Measurements from ENCODE around the gene TROAP.

TROAP gene

DNA sequence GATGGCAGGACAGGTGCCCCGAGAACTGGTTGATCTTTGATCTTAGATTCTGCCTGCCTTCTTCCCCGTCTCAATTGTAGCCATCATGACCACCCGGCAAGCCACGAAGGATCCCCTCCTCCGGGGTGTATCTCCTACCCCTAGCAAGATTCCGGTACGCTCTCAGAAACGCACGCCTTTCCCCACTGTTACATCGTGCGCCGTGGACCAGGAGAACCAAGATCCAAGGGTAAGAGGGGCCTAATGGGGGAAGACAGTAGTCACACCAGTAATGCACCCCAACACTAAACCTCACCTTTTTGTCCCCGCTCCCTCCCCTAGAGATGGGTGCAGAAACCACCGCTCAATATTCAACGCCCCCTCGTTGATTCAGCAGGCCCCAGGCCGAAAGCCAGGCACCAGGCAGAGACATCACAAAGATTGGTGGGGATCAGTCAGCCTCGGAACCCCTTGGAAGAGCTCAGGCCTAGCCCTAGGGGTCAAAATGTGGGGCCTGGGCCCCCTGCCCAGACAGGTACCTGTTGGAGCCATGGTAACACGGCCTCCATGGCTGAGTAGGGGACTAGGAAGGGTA, 556 bp downstream of the TROAP start:
- peak overlapping the region; percentile 67 to 78 for H3K4me3 ChIP-seq (replicated peaks in 1 of 2; ENCODE audit: low read depth in 2 of 2, low read length in 2 of 2)
- DNase-seq (ENCODE audit: low read depth in 2 of 2): no peak
- TF ChIP-seq, protein P1, sequence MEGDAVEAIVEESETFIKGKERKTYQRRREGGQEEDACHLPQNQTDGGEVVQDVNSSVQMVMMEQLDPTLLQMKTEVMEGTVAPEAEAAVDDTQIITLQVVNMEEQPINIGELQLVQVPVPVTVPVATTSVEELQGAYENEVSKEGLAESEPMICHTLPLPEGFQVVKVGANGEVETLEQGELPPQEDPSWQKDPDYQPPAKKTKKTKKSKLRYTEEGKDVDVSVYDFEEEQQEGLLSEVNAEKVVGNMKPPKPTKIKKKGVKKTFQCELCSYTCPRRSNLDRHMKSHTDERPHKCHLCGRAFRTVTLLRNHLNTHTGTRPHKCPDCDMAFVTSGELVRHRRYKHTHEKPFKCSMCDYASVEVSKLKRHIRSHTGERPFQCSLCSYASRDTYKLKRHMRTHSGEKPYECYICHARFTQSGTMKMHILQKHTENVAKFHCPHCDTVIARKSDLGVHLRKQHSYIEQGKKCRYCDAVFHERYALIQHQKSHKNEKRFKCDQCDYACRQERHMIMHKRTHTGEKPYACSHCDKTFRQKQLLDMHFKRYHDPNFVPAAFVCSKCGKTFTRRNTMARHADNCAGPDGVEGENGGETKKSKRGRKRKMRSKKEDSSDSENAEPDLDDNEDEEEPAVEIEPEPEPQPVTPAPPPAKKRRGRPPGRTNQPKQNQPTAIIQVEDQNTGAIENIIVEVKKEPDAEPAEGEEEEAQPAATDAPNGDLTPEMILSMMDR (IDR thresholded peaks at IDR 0.05; ENCODE audit: low read depth, low read length): no peak

GRCh38 chr12:49325606-49326005, 2.6 kb downstream of the TROAP start:
- TF ChIP-seq, protein P1 (IDR thresholded peaks at IDR 0.05; ENCODE audit: low read depth, low read length): no peak
- DNase-seq (ENCODE audit: low read depth in 2 of 2): no peak

GRCh38 chr12:49327368-49327767, 4.3 kb downstream of the TROAP start:
- TF ChIP-seq, protein P1 (IDR thresholded peaks at IDR 0.05; ENCODE audit: low read depth, low read length): no peak
- no peak overlapping the region for H3K4me3 ChIP-seq (replicated peaks in 1 of 2; ENCODE audit: low read depth in 2 of 2, low read length in 2 of 2)
- DNase-seq (ENCODE audit: low read depth in 2 of 2): no peak

More at GRCh38 chr12:49325606-49326005, 2.6 kb downstream of the TROAP start:
- H3K4me3 ChIP-seq (replicated peaks in 1 of 2; ENCODE audit: low read depth in 2 of 2, low read length in 2 of 2): no peak overlapping the region

- no peak overlapping the region for H3K4me3 ChIP-seq (replicated peaks in 1 of 2; ENCODE audit: low read depth in 2 of 2, low read length in 2 of 2)
- no peak for DNase-seq (ENCODE audit: low read depth in 2 of 2)
- TF ChIP-seq, protein P1 (IDR thresholded peaks at IDR 0.05; ENCODE audit: low read depth, low read length): no peak
Measured at GRCh38 chr12:49327887-49328286, 4.8 kb downstream of the TROAP start.

DNA sequence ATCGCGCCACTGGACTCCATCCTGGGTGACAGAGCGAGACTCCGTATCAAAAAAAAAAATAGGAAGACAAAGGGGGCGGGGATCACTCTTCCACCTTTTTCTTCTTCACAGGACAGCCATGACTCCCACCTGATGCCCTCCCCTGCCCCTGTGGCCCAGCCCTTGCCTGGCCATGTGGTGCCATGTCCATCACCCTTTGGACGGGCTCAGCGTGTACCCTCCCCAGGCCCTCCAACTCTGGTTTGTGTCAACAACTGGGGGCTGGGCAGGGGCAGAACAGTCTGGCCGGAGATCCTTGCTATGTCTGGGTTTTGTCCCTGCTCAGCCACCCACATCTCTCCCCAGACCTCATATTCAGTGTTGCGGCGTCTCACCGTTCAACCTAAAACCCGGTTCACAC, 5.8 kb downstream of the TROAP start:
- TF ChIP-seq, protein P1 (IDR thresholded peaks at IDR 0.05; ENCODE audit: low read depth, low read length): no peak
- H3K4me3 ChIP-seq (replicated peaks in 1 of 2; ENCODE audit: low read depth in 2 of 2, low read length in 2 of 2): no peak overlapping the region

GRCh38 chr12:49330032-49330619, 7.1 kb downstream of the TROAP start:
- no peak overlapping the region for H3K4me3 ChIP-seq (replicated peaks in 1 of 2; ENCODE audit: low read depth in 2 of 2, low read length in 2 of 2)
- TF ChIP-seq, protein P1 (IDR thresholded peaks at IDR 0.05; ENCODE audit: low read depth, low read length): no peak
- DNase-seq (ENCODE audit: low read depth in 2 of 2): no peak

More for the DNA sequence above, 5.8 kb downstream of the TROAP start:
- DNase-seq (ENCODE audit: low read depth in 2 of 2): no peak
